HCT116 (cell line): Measurements from ENCODE around the gene OLFML2A. TPM values are rescaled to one million over a fixed set of nuclear protein-coding genes. Genes with fewer than 3 reads are reported as not detected.

Experiments
- ATAC-seq: fragments of 200-7000 bp; cut with Tn5 transposase; 2 replicates; pipeline ENCODE4 v1.9.1; 2020; ENCODE audit warnings: mild to moderate bottlenecking, moderate library complexity
- BruUV-seq: library from RNA; stranded (reverse); fragments of 400-500 nt; replicated peaks from 2 replicates; lab custom pipeline; 2021; lab: Mats Ljungman, UMichigan
- CTCF ChIA-PET: fragments of 300-600 bp; sonication (Branson Sonifier 250); formaldehyde crosslinking; loops from one replicate; lab custom pipeline; 2021; ENCODE audit warnings: antibody characterized with exemption; lab: Charles Lee
- POLR2A ChIA-PET: fragments of 300-600, 350-600 bp; sonication (Branson Sonifier 250); formaldehyde crosslinking; loops from one replicate; lab custom pipeline; 2021; ENCODE audit warnings: antibody characterized with exemption; lab: Charles Lee
- RAD21 ChIA-PET, 2 experiments: fragments of 300-600 bp; sonication (Branson Sonifier 250); formaldehyde crosslinking; loops; one replicate each; lab custom pipeline; 2023; ENCODE audit warnings: low total read pairs in 2 of 2; ENCODE audit not compliant: uncharacterized antibody in 2 of 2, unreplicated experiment in 2 of 2, low non-redundant PET in 1 of 2; lab: Charles Lee
- DNase-seq: peaks from one replicate; pipeline ENCODE4 v3.0.0-alpha.2; 2010; ENCODE audit warnings: low read depth, low spot score
- H2AFZ ChIP-seq: fragments of 200-600 bp; shearing (Covaris generic), sonication (generic); 2 replicates; pipeline ENCODE4 v1.6.1; 2017; ENCODE audit warnings: low read depth, mixed run types, mixed read lengths, antibody characterized with exemption, low read length; ENCODE audit not compliant: poor library complexity, severe bottlenecking
- H3K27ac ChIP-seq: 2 replicates; pipeline ENCODE4 v1.5.1; 2012; ENCODE audit warnings: low read depth, low read length
- H3K27me3 ChIP-seq: fragments of 200-600 bp; sonication (generic); 2 replicates; pipeline ENCODE4 v1.6.1; 2016; ENCODE audit warnings: mixed run types, low read length, mixed read lengths; ENCODE audit not compliant: insufficient read depth
- H3K36me3 ChIP-seq, 2 experiments: fragments of 200-500 bp in 1 of 2; fragments of 200-600 bp in 1 of 2; sonication (Bioruptor generic) in 1 of 2; sonication (generic) in 1 of 2; 2 replicates each; pipeline versions ENCODE4 v1.5.1 to v1.6.1; 2014 to 2016; ENCODE audit warnings: low read length in 2 of 2, inconsistent platforms in 1 of 2, mixed read lengths in 1 of 2, mixed run types in 1 of 2; ENCODE audit not compliant: insufficient read depth in 2 of 2, control insufficient read depth in 1 of 2
- H3K4me1 ChIP-seq, 2 experiments: fragments of 200-600 bp in 1 of 2; sonication (generic) in 1 of 2; 2 replicates each; pipeline versions ENCODE4 v1.5.1 to v1.6.1; 2012 to 2017; ENCODE audit warnings: low read length in 2 of 2, inconsistent platforms in 1 of 2, mild to moderate bottlenecking in 1 of 2, mixed read lengths in 1 of 2, mixed run types in 1 of 2, moderate library complexity in 1 of 2; ENCODE audit not compliant: insufficient read depth in 2 of 2, control insufficient read depth in 1 of 2
- H3K4me2 ChIP-seq: fragments of 200-600 bp; sonication (generic); 2 replicates; pipeline ENCODE4 v1.6.1; 2017; ENCODE audit warnings: mixed run types, low read length, mixed read lengths
- H3K4me3 ChIP-seq, 2 experiments: fragments of 200-600 bp in 1 of 2; sonication (generic) in 1 of 2; replicated peaks in 1 of 2; 2 replicates each; pipeline ENCODE4 v1.5.1; 2011 to 2016; ENCODE audit warnings: low read length in 2 of 2, control low read depth in 1 of 2, low read depth in 1 of 2, mild to moderate bottlenecking in 1 of 2, mixed read lengths in 1 of 2, mixed run types in 1 of 2
- H3K79me2 ChIP-seq: fragments of 200-600 bp; sonication (generic); 2 replicates; pipeline ENCODE4 v1.6.1; 2017; ENCODE audit warnings: mild to moderate bottlenecking, mixed run types, low read length, moderate library complexity, mixed read lengths; ENCODE audit not compliant: insufficient read depth
- H3K9ac ChIP-seq: fragments of 200-600 bp; sonication (generic); 2 replicates; pipeline ENCODE4 v1.6.1; 2016; ENCODE audit warnings: low read length, mixed read lengths
- H3K9me2 ChIP-seq: fragments of 200-600 bp; sonication (generic), shearing (Covaris generic); 2 replicates; pipeline ENCODE4 v1.6.1; 2017; ENCODE audit warnings: mixed run types, mild to moderate bottlenecking, moderate library complexity; ENCODE audit not compliant: insufficient read depth
- H3K9me3 ChIP-seq, 2 experiments: fragments of 200-500 bp in 1 of 2; fragments of 200-600 bp in 1 of 2; sonication (Bioruptor generic) in 1 of 2; sonication (generic) in 1 of 2; 2 replicates each; pipeline ENCODE4 v1.6.1; 2014 to 2017; ENCODE audit warnings: low read length in 2 of 2, mixed read lengths in 2 of 2, inconsistent platforms in 1 of 2, low read depth in 1 of 2, mild to moderate bottlenecking in 1 of 2, mixed run types in 1 of 2, moderate library complexity in 1 of 2; ENCODE audit not compliant: control insufficient read depth in 1 of 2, insufficient read depth in 1 of 2
- H4K20me1 ChIP-seq: fragments of 200-600 bp; sonication (generic), shearing (Covaris generic); 2 replicates; pipeline ENCODE4 v1.6.1; 2017; ENCODE audit warnings: mixed run types, mild to moderate bottlenecking, moderate library complexity; ENCODE audit not compliant: insufficient read depth
- CBX3 ChIP-seq: IDR thresholded peaks from 2 replicates; pipeline ENCODE4 v1.6.1; 2012; ENCODE audit warnings: low read depth
- CEBPB ChIP-seq: IDR thresholded peaks from 2 replicates; pipeline ENCODE4 v1.6.1; 2012; ENCODE audit warnings: low read depth
- CTCF ChIP-seq, 3 experiments: fragments of 200-600 bp in 1 of 3; sonication (generic) in 1 of 3; IDR thresholded peaks in 2 of 3; conservative IDR thresholded peaks in 1 of 3; 2 replicates each; pipeline ENCODE4 v1.5.1; 2012 to 2017; ENCODE audit warnings: low read depth in 2 of 3, low read length in 2 of 3, antibody characterized with exemption in 1 of 3, borderline replicate concordance in 1 of 3, control low read depth in 1 of 3, mild to moderate bottlenecking in 1 of 3, mixed read lengths in 1 of 3, mixed run types in 1 of 3, moderate library complexity in 1 of 3; ENCODE audit not compliant: insufficient read depth in 1 of 3
- EGR1 ChIP-seq: IDR thresholded peaks from 2 replicates; pipeline ENCODE4 v1.6.1; 2012; ENCODE audit warnings: low read depth
- ELF1 ChIP-seq: IDR thresholded peaks from 2 replicates; pipeline ENCODE4 v1.6.1; 2012; ENCODE audit warnings: low read depth, borderline replicate concordance
- EZH2 ChIP-seq: fragments of 200-600 bp; sonication (generic); IDR thresholded peaks from 2 replicates; pipeline ENCODE4 v1.6.1; 2017; ENCODE audit warnings: antibody characterized with exemption, mixed run types
- EZH2phosphoT487 ChIP-seq: fragments of 200-600 bp; IDR thresholded peaks from 2 replicates; pipeline ENCODE4 v1.6.1; 2018; ENCODE audit warnings: antibody characterized with exemption, borderline replicate concordance
- POLR2AphosphoS5 ChIP-seq: IDR thresholded peaks from 2 replicates; pipeline ENCODE4 v1.6.1; 2011; ENCODE audit warnings: mild to moderate bottlenecking, low read depth, low read length, moderate library complexity
- RAD21 ChIP-seq: IDR thresholded peaks from 2 replicates; pipeline ENCODE4 v1.6.1; 2012; ENCODE audit warnings: low read depth, mild to moderate bottlenecking
- TCF7L2 ChIP-seq: IDR thresholded peaks from 2 replicates; pipeline ENCODE4 v1.7.0; 2011; ENCODE audit warnings: borderline replicate concordance, inconsistent platforms; ENCODE audit not compliant: insufficient read depth, insufficient read length; ENCODE audit errors: extremely low read depth
- YY1 ChIP-seq: IDR thresholded peaks from 2 replicates; pipeline ENCODE4 v1.6.1; 2011; ENCODE audit warnings: low read length, low read depth, moderate library complexity, mild to moderate bottlenecking; ENCODE audit not compliant: insufficient replicate concordance; ENCODE audit errors: extremely low read depth
- ZFX ChIP-seq: fragments of 450-650 bp; IDR thresholded peaks from 2 replicates; pipeline ENCODE4 v1.6.1; 2017
- ZNF274 ChIP-seq: fragments of 200-500 bp; sonication (Bioruptor generic); IDR thresholded peaks from 2 replicates; pipeline ENCODE4 v1.6.1; 2014; ENCODE audit warnings: mild to moderate bottlenecking, low read depth, low read length, inconsistent platforms
- intact Hi-C: fragments of 100-400 bp; cut with micrococcal nuclease; formaldehyde crosslinking; loops from 2 replicates; pipeline ENCODE4 v1.10.0; 2022
- total RNA-seq: library from RNA; stranded (reverse); gene quantifications from one replicate; pipeline ENCODE4 v1.2.1, GENCODE V29; 2021; ENCODE audit not compliant: unreplicated experiment

The OLFML2A gene
- total RNA-seq, 1 experiment from 2014 or later, result 6.3 TPM

GRCh38 chr9:124855566-124855943, 78.6 kb downstream of the OLFML2A start:
- no peak for ATAC-seq
- H3K4me3 ChIP-seq, result no peak overlapping the region
- H4K20me1 ChIP-seq, result peaks cover 46% of the 10 kb centered on the region
- no peaks in the 10 kb centered on the region for H3K27me3 ChIP-seq
- no peaks in the 10 kb centered on the region for H3K9me3 ChIP-seq
- H3K79me2 ChIP-seq, result peaks cover 27% of the 10 kb centered on the region
- intact Hi-C loops, result loop anchor here (5.0 to 10.0 kb wide), 2 partner anchors 287 to 441 kb away; partner anchors contain the start of genes PSMB7 and SCAI
- ChIA-PET POLR2A (interaction anchor here (1.0 to 4.4 kb wide), 5 partner anchors 18 to 84 kb away, joined by 3 to 21 read pairs (median 8); partner anchors contain the start of genes NR6A1 and OLFML2A), CTCF (interaction anchor here (0.5 to 11.7 kb wide), 12 partner anchors 11 to 521 kb away, joined by 3 to 601 read pairs (median 4); partner anchors contain the start of genes NR6A1 and OLFML2A), RAD21 (interaction anchor here in 1 of 2 experiments (0.7 to 2.3 kb wide), 2 partner anchors 79 to 84 kb away, joined by 3 to 6 read pairs; partner anchors contain the start of gene NR6A1)
- H3K9me2 ChIP-seq, result no peaks in the 10 kb centered on the region
- peak overlapping the region; percentile 18; the same call in 1 of the 2 replicates for H3K27ac ChIP-seq
- H3K36me3 ChIP-seq, result peaks cover 30 to 36% of the 10 kb centered on the region in 2 experiments
- no peak overlapping the region for H3K9ac ChIP-seq
- no peak overlapping the region for H3K4me2 ChIP-seq
- TF ChIP-seq YY1, result no peak
- no peak for TF ChIP-seq CBX3
- TF ChIP-seq EGR1, result no peak
- no peak for TF ChIP-seq ELF1
- no peak for TF ChIP-seq EZH2
- no TSS peak for BruUV-seq
- no peak overlapping the region for H2AFZ ChIP-seq
- peaks cover 12 to 56% of the 10 kb centered on the region in 2 experiments; a peak in 3 of 4 replicates for H3K4me1 ChIP-seq
- no peak for DNase-seq

- ChIA-PET POLR2A (interaction anchor here (1.0 to 4.4 kb wide), 6 partner anchors 9 to 84 kb away, joined by 3 to 21 read pairs (median 8); partner anchors contain the start of genes NR6A1 and OLFML2A), CTCF (interaction anchor here (0.5 to 11.7 kb wide), 13 partner anchors 11 to 521 kb away, joined by 3 to 601 read pairs (median 4); partner anchors contain the start of genes NR6A1, OLFML2A and SCAI), RAD21 (interaction anchor here (0.6 to 2.3 kb wide), 3 partner anchors 80 to 85 kb away, joined by 3 to 6 read pairs (median 3); partner anchors contain the start of gene NR6A1 (in 1 of the 2))
- peak; percentile 40 for DNase-seq
- Histone ChIP-seq H3K4me3 (no peak overlapping the region), H3K4me2 (no peak overlapping the region), H3K36me3 (peaks cover 33 to 42% of the 10 kb centered on the region in 2 experiments), H4K20me1 (peaks cover 50% of the 10 kb centered on the region), H3K9ac (no peak overlapping the region), H3K9me2 (no peaks in the 10 kb centered on the region), H3K79me2 (peaks cover 33% of the 10 kb centered on the region), H3K4me1 (peaks cover 12 to 59% of the 10 kb centered on the region in 2 experiments; a peak in 3 of 4 replicates), H3K27ac (peak overlapping the region; percentile 18; the same call in 1 of the 2 replicates), H3K27me3 (no peaks in the 10 kb centered on the region), H3K9me3 (no peaks in the 10 kb centered on the region), H2AFZ (no peak overlapping the region)
- TF ChIP-seq TCF7L2 (no peak), CTCF (IDR thresholded peaks at IDR 0.05 in 2 of 3, conservative IDR thresholded peaks at IDR 0.05 in 1 of 3; ENCODE audit: borderline replicate concordance in 1 of 3, insufficient read depth in 1 of 3, low read depth in 2 of 3, low read length in 2 of 3) (peak in 2 of 3 experiments; percentile 62 to 66; a peak in 4 of 6 replicates), RAD21 (no peak), ZFX (no peak), CEBPB (no peak), ZNF274 (no peak), EZH2phosphoT487 (no peak), POLR2AphosphoS5 (peak; percentile 22; the same call in 1 of the 2 replicates), ELF1 (no peak)
- no TSS peak for BruUV-seq
- intact Hi-C loops, result loop anchor here (5.0 to 10.0 kb wide), 2 partner anchors 286 to 441 kb away; partner anchors contain the start of genes PSMB7 and SCAI
- peak; percentile 54 for ATAC-seq
Measured at GRCh38 chr9:124855944-124856765, 79.2 kb downstream of the OLFML2A start.
